Measurements from ENCODE around the gene RELN.

DNA sequence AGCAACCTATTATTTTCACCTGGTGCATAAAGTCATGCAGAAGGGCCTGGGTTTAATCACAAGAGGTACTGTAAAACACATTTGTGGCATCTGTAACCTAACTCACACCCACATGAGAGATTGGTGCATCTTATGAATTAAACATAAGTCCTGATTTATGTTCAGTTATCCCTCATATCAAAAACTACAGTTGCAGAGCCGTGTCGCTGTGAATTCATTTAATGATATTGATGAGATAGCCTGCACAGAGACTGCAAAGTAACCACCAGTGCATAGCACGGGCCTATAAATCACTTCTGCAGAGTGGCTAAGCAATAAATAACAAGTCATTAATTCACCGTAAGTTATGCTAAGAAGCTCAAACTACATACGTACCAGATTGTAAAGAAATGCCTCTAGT, 178.2 kb downstream of the RELN start:
- TF ChIP-seq, protein P1, sequence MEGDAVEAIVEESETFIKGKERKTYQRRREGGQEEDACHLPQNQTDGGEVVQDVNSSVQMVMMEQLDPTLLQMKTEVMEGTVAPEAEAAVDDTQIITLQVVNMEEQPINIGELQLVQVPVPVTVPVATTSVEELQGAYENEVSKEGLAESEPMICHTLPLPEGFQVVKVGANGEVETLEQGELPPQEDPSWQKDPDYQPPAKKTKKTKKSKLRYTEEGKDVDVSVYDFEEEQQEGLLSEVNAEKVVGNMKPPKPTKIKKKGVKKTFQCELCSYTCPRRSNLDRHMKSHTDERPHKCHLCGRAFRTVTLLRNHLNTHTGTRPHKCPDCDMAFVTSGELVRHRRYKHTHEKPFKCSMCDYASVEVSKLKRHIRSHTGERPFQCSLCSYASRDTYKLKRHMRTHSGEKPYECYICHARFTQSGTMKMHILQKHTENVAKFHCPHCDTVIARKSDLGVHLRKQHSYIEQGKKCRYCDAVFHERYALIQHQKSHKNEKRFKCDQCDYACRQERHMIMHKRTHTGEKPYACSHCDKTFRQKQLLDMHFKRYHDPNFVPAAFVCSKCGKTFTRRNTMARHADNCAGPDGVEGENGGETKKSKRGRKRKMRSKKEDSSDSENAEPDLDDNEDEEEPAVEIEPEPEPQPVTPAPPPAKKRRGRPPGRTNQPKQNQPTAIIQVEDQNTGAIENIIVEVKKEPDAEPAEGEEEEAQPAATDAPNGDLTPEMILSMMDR (IDR thresholded peaks at IDR 0.05; ENCODE audit: low read length) = no peak
- no peak for TF ChIP-seq EZH2 (IDR thresholded peaks at IDR 0.05; ENCODE audit: borderline replicate concordance, low read length)

All from OCI-LY1 (cell line).